Breast epithelium (tissue), 3 donors: ENCODE data around the gene EIF2S3B.

Source experiments
- POLR2AphosphoS5 ChIP-seq, 3 donors: sonication (generic); formaldehyde crosslinking; IDR thresholded peaks; one replicate each; pipeline ENCODE4 v1.6.1; 2017; ENCODE audit warnings: antibody characterized with exemption in 3 of 3
- TF ChIP-seq, protein P1 (sequence below), 3 donors: fragments of 450-650 bp; IDR thresholded peaks; one replicate each; pipeline ENCODE4 v1.5.1; 2016 to 2017; ENCODE audit warnings: antibody characterized with exemption in 3 of 3, mild to moderate bottlenecking in 3 of 3, moderate library complexity in 3 of 3

- TF ChIP-seq POLR2AphosphoS5 (IDR thresholded peaks at IDR 0.05), result no peak
- TF ChIP-seq, protein P1, sequence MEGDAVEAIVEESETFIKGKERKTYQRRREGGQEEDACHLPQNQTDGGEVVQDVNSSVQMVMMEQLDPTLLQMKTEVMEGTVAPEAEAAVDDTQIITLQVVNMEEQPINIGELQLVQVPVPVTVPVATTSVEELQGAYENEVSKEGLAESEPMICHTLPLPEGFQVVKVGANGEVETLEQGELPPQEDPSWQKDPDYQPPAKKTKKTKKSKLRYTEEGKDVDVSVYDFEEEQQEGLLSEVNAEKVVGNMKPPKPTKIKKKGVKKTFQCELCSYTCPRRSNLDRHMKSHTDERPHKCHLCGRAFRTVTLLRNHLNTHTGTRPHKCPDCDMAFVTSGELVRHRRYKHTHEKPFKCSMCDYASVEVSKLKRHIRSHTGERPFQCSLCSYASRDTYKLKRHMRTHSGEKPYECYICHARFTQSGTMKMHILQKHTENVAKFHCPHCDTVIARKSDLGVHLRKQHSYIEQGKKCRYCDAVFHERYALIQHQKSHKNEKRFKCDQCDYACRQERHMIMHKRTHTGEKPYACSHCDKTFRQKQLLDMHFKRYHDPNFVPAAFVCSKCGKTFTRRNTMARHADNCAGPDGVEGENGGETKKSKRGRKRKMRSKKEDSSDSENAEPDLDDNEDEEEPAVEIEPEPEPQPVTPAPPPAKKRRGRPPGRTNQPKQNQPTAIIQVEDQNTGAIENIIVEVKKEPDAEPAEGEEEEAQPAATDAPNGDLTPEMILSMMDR (IDR thresholded peaks at IDR 0.05), result no peak
These were observed 47.5 kb downstream of the EIF2S3B start for GRCh38 chr12:10553148-10553547.
